ENCODE data around the gene ACP1. TPM values are rescaled to one million over a fixed set of nuclear protein-coding genes. Genes with fewer than 3 reads are reported as not detected.

ACP1 gene
- total RNA-seq, 2 experiments from 2014 or later = 89.7 to 93.2 TPM

DNA sequence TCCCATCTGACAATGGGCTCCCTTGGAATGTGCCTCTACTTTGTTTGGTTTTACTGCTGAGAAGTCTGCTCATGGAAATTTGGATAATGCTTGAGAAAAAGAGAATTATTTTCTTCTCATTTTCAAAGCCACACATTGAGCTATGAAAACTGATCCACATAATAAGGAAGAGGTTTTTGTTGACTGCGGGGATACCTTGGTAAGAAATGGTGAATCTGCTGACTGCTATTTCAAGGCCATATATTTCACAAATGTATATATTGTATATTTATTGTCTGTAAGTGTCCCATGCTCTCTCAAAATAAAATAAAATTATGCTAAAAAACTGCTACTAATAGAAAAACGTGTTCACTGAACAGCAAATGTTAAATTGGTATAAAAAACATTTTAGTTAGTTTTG lies 16.0 kb upstream of the ACP1 start:
- H3K27me3 ChIP-seq (ENCODE audit: control insufficient read depth in 1 of 2, insufficient read depth in 2 of 2, low read length in 2 of 2) = no peaks in the 10 kb centered on the region
- H3K9me3 Mint-ChIP-seq = no peaks in the 10 kb centered on the region
- H3K36me3 ChIP-seq (ENCODE audit: insufficient read depth, low read length) = peaks cover 12% of the 10 kb centered on the region
- DNase-seq = no peak
- CTCF ChIA-PET = no interaction called here
- no peaks in the 10 kb centered on the region for H3K27me3 Mint-ChIP-seq
- peaks cover 66% of the 10 kb centered on the region for H3K36me3 Mint-ChIP-seq (ENCODE audit: low read depth)
- H3K4me1 Mint-ChIP-seq (ENCODE audit: low read depth) = peaks cover 7% of the 10 kb centered on the region
- H3K9me3 ChIP-seq (ENCODE audit: control insufficient read depth in 1 of 2, insufficient read depth in 1 of 2, low read length in 2 of 2) = no peaks in the 10 kb centered on the region
- no peak for ATAC-seq (ENCODE audit: poor library complexity)
- H3K27ac ChIP-seq (ENCODE audit: low read depth in 1 of 2, low read length in 2 of 2) = no peak overlapping the region
- no peak overlapping the region for H3K27ac Mint-ChIP-seq
- POLR2A ChIA-PET = no interaction called here
- H3K4me3 Mint-ChIP-seq = no peak overlapping the region
- H3K4me1 ChIP-seq (ENCODE audit: insufficient read depth, low read length) = no peaks in the 10 kb centered on the region
- TF ChIP-seq, protein P1, sequence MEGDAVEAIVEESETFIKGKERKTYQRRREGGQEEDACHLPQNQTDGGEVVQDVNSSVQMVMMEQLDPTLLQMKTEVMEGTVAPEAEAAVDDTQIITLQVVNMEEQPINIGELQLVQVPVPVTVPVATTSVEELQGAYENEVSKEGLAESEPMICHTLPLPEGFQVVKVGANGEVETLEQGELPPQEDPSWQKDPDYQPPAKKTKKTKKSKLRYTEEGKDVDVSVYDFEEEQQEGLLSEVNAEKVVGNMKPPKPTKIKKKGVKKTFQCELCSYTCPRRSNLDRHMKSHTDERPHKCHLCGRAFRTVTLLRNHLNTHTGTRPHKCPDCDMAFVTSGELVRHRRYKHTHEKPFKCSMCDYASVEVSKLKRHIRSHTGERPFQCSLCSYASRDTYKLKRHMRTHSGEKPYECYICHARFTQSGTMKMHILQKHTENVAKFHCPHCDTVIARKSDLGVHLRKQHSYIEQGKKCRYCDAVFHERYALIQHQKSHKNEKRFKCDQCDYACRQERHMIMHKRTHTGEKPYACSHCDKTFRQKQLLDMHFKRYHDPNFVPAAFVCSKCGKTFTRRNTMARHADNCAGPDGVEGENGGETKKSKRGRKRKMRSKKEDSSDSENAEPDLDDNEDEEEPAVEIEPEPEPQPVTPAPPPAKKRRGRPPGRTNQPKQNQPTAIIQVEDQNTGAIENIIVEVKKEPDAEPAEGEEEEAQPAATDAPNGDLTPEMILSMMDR (IDR thresholded peaks at IDR 0.05) = no peak
- intact Hi-C loops (cut with DNase I, micrococcal nuclease) = loop anchor here in 1 of 2 experiments (5.0 to 10.0 kb wide), 2 partner anchors 71 to 1296 kb away; no protein-coding TSS in a partner anchor
- H3K4me3 ChIP-seq (ENCODE audit: low read length) = no peak overlapping the region

DNA sequence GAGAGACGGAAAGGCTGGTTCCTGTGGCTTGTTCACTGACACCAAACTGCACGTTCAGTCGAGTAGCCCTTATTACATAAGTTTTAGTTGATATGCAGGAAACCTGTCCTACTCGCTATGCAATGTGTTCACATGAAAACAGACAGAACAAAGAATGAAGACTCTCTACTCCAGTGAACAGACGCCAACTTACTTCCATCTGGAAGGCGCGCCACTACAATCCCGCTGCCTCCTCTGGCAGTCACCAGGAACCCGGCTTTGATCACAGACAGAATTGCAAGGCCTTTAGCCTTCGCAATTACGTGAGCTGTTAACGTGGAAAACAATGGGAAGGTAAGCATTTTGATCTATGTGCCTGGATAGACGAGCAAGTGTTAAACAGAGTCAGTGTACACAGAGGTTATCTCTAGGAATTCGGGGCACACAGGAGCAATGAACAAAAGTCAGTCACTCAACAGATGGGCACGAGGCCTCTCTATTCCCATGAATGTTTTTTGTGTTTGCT lies 15.2 kb upstream of the ACP1 start:
- Histone ChIP-seq H3K9me3 (ENCODE audit: control insufficient read depth in 1 of 2, insufficient read depth in 1 of 2, low read length in 2 of 2) (no peaks in the 10 kb centered on the region), H3K36me3 (ENCODE audit: insufficient read depth, low read length) (peaks cover 10% of the 10 kb centered on the region), H3K27me3 (ENCODE audit: control insufficient read depth in 1 of 2, insufficient read depth in 2 of 2, low read length in 2 of 2) (no peaks in the 10 kb centered on the region), H3K4me1 (ENCODE audit: insufficient read depth, low read length) (no peaks in the 10 kb centered on the region), H3K27ac (ENCODE audit: low read depth in 1 of 2, low read length in 2 of 2) (no peak overlapping the region), H3K4me3 (ENCODE audit: low read length) (no peak overlapping the region)
- no peak overlapping the region for H3K27ac Mint-ChIP-seq
- peaks cover 7% of the 10 kb centered on the region for H3K4me1 Mint-ChIP-seq (ENCODE audit: low read depth)
- no peak overlapping the region for H3K4me3 Mint-ChIP-seq
- ChIA-PET CTCF (no interaction called here), POLR2A (no interaction called here)
- H3K36me3 Mint-ChIP-seq (ENCODE audit: low read depth) = peaks cover 58% of the 10 kb centered on the region
- no peak for ATAC-seq (ENCODE audit: poor library complexity)
- intact Hi-C loops (cut with DNase I, micrococcal nuclease) = loop anchor here in 1 of 2 experiments (5.0 to 10.0 kb wide), 2 partner anchors 72 to 1295 kb away; no protein-coding TSS in a partner anchor
- H3K27me3 Mint-ChIP-seq = no peaks in the 10 kb centered on the region
- H3K9me3 Mint-ChIP-seq = no peaks in the 10 kb centered on the region
- TF ChIP-seq, protein P1 (IDR thresholded peaks at IDR 0.05) = no peak
- DNase-seq = no peak

DNA sequence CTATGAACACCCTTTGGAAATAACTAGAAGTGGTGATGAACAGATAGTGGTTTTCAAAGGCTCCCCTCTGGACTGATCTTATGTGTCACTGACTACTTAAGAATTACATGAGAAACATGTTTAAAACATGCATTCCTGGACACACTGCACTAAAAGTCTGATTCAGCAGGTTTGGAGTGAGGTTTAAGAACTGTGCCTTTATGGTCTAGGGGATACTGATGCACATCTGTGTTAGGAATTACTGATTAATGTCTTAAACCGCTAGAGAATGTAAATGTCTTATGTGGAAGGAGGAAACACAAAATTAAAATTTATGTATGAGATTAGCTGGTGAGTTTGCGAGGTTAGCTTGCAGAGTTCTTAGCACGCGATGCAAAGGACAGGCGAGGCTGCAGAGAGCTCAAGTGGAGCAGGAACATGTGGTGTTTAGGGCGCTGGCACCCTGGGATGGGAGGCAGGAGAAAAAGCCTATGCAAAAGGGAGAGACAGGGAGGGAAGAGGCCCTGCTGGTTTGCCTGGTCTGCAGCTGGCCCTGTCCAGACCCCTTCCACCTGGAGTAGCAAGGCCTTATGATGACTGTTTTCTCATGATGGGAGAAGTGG lies 12.6 kb upstream of the ACP1 start:
- Mint-ChIP-seq H3K4me3 (no peak overlapping the region), H3K27ac (no peak overlapping the region), H3K27me3 (no peaks in the 10 kb centered on the region), H3K9me3 (peaks cover 1% of the 10 kb centered on the region), H3K36me3 (ENCODE audit: low read depth) (peaks cover 45% of the 10 kb centered on the region), H3K4me1 (ENCODE audit: low read depth) (no peaks in the 10 kb centered on the region)
- Histone ChIP-seq H3K9me3 (ENCODE audit: control insufficient read depth in 1 of 2, insufficient read depth in 1 of 2, low read length in 2 of 2) (peaks cover 0 to 5% of the 10 kb centered on the region in 2 experiments), H3K4me1 (ENCODE audit: insufficient read depth, low read length) (no peaks in the 10 kb centered on the region), H3K36me3 (ENCODE audit: insufficient read depth, low read length) (peaks cover 5% of the 10 kb centered on the region), H3K27me3 (ENCODE audit: control insufficient read depth in 1 of 2, insufficient read depth in 2 of 2, low read length in 2 of 2) (no peaks in the 10 kb centered on the region), H3K4me3 (ENCODE audit: low read length) (no peak overlapping the region), H3K27ac (ENCODE audit: low read depth in 1 of 2, low read length in 2 of 2) (no peak overlapping the region)
- ChIA-PET CTCF (interaction anchor here (1.4 to 1.5 kb wide), 2 partner anchors 14 to 31 kb away, joined by 3 read pairs; no protein-coding TSS in a partner anchor), POLR2A (no interaction called here)
- DNase-seq (no peak), ATAC-seq (ENCODE audit: poor library complexity) (no peak)
- intact Hi-C loops (cut with DNase I, micrococcal nuclease) = no loop called here
- TF ChIP-seq, protein P1 (IDR thresholded peaks at IDR 0.05) = no peak
